Kidney (tissue), 14 donors: Measurements from ENCODE around the gene MTHFSD. TPM values are rescaled to one million over a fixed set of nuclear protein-coding genes. Genes with fewer than 3 reads are reported as not detected.

Experiments
- DNase-seq, 5 donors: peaks; one replicate each; pipeline ENCODE4 v3.0.0-alpha.2; 2013 to 2020
- FAIRE-seq: peaks from 2 replicates; lab custom pipeline; 2012; peaks lifted over from hg19 to GRCh38; lab: Jason Lieb, UNC
- H3K27ac ChIP-seq, 2 donors: one replicate each; pipeline ENCODE4 v1.7.0; 2013; ENCODE audit warnings: low read depth in 2 of 2, low read length in 2 of 2, inconsistent platforms in 1 of 2
- H3K27me3 ChIP-seq: one replicate; pipeline ENCODE4 v1.7.1; 2013; ENCODE audit warnings: low read length, inconsistent platforms; ENCODE audit not compliant: control insufficient read depth, insufficient read depth
- H3K36me3 ChIP-seq, 3 donors: one replicate each; pipeline versions ENCODE4 v1.7.0 to v1.7.1; 2013; ENCODE audit warnings: low read length in 3 of 3, control low read depth in 1 of 3, inconsistent platforms in 1 of 3; ENCODE audit not compliant: insufficient read depth in 3 of 3, control insufficient read depth in 2 of 3
- H3K4me1 ChIP-seq, 3 donors: one replicate each; pipeline versions ENCODE4 v1.7.0 to v1.7.1; 2013; ENCODE audit warnings: low read length in 3 of 3, inconsistent platforms in 1 of 3, low read depth in 1 of 3; ENCODE audit not compliant: control insufficient read depth in 2 of 3, insufficient read depth in 2 of 3
- H3K4me3 ChIP-seq, 3 donors: one replicate each; pipeline versions ENCODE4 v1.7.0 to v1.8.1; 2013; ENCODE audit warnings: low read length in 3 of 3, control low read depth in 1 of 3, inconsistent platforms in 1 of 3
- H3K9ac ChIP-seq, 3 donors: one replicate each; pipeline versions ENCODE4 v1.7.0 to v1.7.1; 2013; ENCODE audit warnings: low read length in 3 of 3, control low read depth in 1 of 3, inconsistent platforms in 1 of 3
- H3K9me3 ChIP-seq, 3 donors: one replicate each; pipeline versions ENCODE4 v1.7.0 to v1.7.1; 2013; ENCODE audit warnings: low read length in 3 of 3, control low read depth in 1 of 3, inconsistent platforms in 1 of 3; ENCODE audit not compliant: control insufficient read depth in 2 of 3, insufficient read depth in 1 of 3
- CTCF ChIP-seq: IDR thresholded peaks from 3 replicates; pipeline ENCODE4 v1.5.1; 2012; ENCODE audit warnings: mild to moderate bottlenecking, moderate library complexity, borderline replicate concordance; ENCODE audit not compliant: insufficient read depth; ENCODE audit errors: extremely low read depth
- intact Hi-C: fragments of 100-400 bp; cut with DNase I; formaldehyde crosslinking; loops from one replicate; pipeline ENCODE4 v1.11.1; 2022
- polyA plus RNA-seq: library from polyadenylated mRNA; stranded (reverse); fragments of 350-450 nt; fragmentation: Illumina TruSeq; extraction: RNeasy Lipid Tissue Mini Kit (QIAGEN cat#74804); gene quantifications from one replicate; pipeline ENCODE4 v1.2.3, GENCODE V29; 2014; ENCODE audit warnings: low read depth, low replicate concordance; ENCODE audit not compliant: insufficient read depth
- total RNA-seq: library from RNA; stranded (reverse); fragmentation: NEBNext Ultra II Directional; extraction: Animal tissue kit (Norgen Biotek cat#: 25700); gene quantifications from one replicate; pipeline ENCODE4 v1.2.1, GENCODE V29; 2021
- donor health status: control.
- donor health status: control.
- donor health status: control.
- donor health status: control.
- donor health status: control.
- donor health status: DM: yes; HTN: yes; CAD: no.
- donor health status: Normal renal cell carcinoma (clear cell type).

Gene MTHFSD
- total and polyA plus RNA-seq, 2 donors from 2014 or later, result 11.3 to 26.2 TPM

GRCh38 chr16:86584726-86585721 lies 30.0 kb upstream of the MTHFSD start:
- FAIRE-seq (no peak), DNase-seq (no peak)
- no peak for TF ChIP-seq CTCF
- intact Hi-C loops, result no loop called here
- Histone ChIP-seq H3K27me3 (no peaks in the 10 kb centered on the region), H3K4me1 (peaks cover 3 to 8% (median 6%) of the 10 kb centered on the region in 3 donors), H3K27ac (peak overlapping the region in 1 of 2 donors; percentile 64), H3K4me3 (no peak overlapping the region), H3K36me3 (peaks cover 0 to 12% (median 0%) of the 10 kb centered on the region in 3 donors), H3K9ac (no peak overlapping the region), H3K9me3 (peaks cover 0 to 7% (median 0%) of the 10 kb centered on the region in 3 donors)

GRCh38 chr16:86584071-86584685 lies 29.1 kb upstream of the MTHFSD start:
- H3K9me3 ChIP-seq, result peaks cover 0 to 7% (median 0%) of the 10 kb centered on the region in 3 donors
- DNase-seq (no peak), FAIRE-seq (no peak)
- no peak overlapping the region for H3K4me3 ChIP-seq
- no peaks in the 10 kb centered on the region for H3K27me3 ChIP-seq
- no peak overlapping the region for H3K9ac ChIP-seq
- H3K36me3 ChIP-seq, result peaks cover 0 to 12% (median 0%) of the 10 kb centered on the region in 3 donors
- no peak overlapping the region for H3K27ac ChIP-seq
- intact Hi-C loops, result no loop called here
- no peak for TF ChIP-seq CTCF
- peaks cover 3 to 8% (median 6%) of the 10 kb centered on the region in 3 donors for H3K4me1 ChIP-seq

GRCh38 chr16:86581458-86581857 lies 26.4 kb upstream of the MTHFSD start:
- Histone ChIP-seq H3K4me1 (peaks cover 3 to 8% (median 6%) of the 10 kb centered on the region in 3 donors), H3K36me3 (peaks cover 0 to 4% (median 0%) of the 10 kb centered on the region in 3 donors), H3K27me3 (no peaks in the 10 kb centered on the region), H3K4me3 (peak overlapping the region in 1 of 3 donors; percentile 12), H3K27ac (no peak overlapping the region), H3K9me3 (no peaks in the 10 kb centered on the region), H3K9ac (peak overlapping the region in 1 of 3 donors; percentile 23)
- DNase-seq (peak in 1 of 5 donors; percentile 14), FAIRE-seq (no peak)
- intact Hi-C loops, result no loop called here
- TF ChIP-seq CTCF, result no peak
